Prostate gland (tissue), 2 donors: Measurements from ENCODE around the gene DEF6. TPM values are rescaled to one million over a fixed set of nuclear protein-coding genes. Genes with fewer than 3 reads are reported as not detected.

Source experiments
- DNase-seq: peaks from one replicate; pipeline ENCODE4 v3.0.0-alpha.2; 2019; ENCODE audit warnings: low spot score
- H3K27ac ChIP-seq, 2 donors: fragments of 200-600 bp; sonication (generic); 2 replicates each; pipeline ENCODE4 v1.5.1; 2017 to 2019
- H3K27me3 ChIP-seq: fragments of 200-600 bp; sonication (generic); replicated peaks from 2 replicates; pipeline ENCODE4 v1.5.1; 2019; ENCODE audit not compliant: insufficient read depth
- H3K36me3 ChIP-seq, 2 donors: fragments of 200-600 bp; sonication (generic); 1 replicate in 1 of 2; 2 replicates in 1 of 2; pipeline versions ENCODE4 v1.5.1 to v1.8.1; 2017 to 2019
- H3K4me1 ChIP-seq: fragments of 200-600 bp; sonication (generic); replicated peaks from 2 replicates; pipeline ENCODE4 v1.5.1; 2019
- H3K4me3 ChIP-seq, 2 donors: fragments of 200-600 bp; sonication (generic); 2 replicates each; pipeline ENCODE4 v1.5.1; 2017 to 2019
- H3K9me3 ChIP-seq: fragments of 200-600 bp; sonication (generic); 2 replicates; pipeline ENCODE4 v1.5.1; 2017
- POLR2A ChIP-seq: fragments of 450-650 bp; IDR thresholded peaks from one replicate; pipeline ENCODE4 v1.6.1; 2016; ENCODE audit warnings: antibody characterized with exemption, mild to moderate bottlenecking
- POLR2AphosphoS5 ChIP-seq: sonication (generic); formaldehyde crosslinking; IDR thresholded peaks from one replicate; pipeline ENCODE4 v1.6.1; 2017; ENCODE audit warnings: antibody characterized with exemption
- WGBS: methylation state at CpG from one replicate; pipeline ENCODE4 v1.1.5; 2018; 5-methylcytosine and 5-hydroxymethylcytosine counted together
- intact Hi-C: fragments of 100-400 bp; cut with DNase I; formaldehyde crosslinking; loops from one replicate; pipeline ENCODE4 v1.14.2; 2022
- total RNA-seq, 2 donors: library from RNA; depleted of rRNA; stranded (reverse); fragments of >200 nt; gene quantifications; one replicate each; pipeline ENCODE4 v1.1.0, GENCODE V29; 2016
- TF ChIP-seq, protein P1 (sequence below), 4 experiments: fragments of 200-600 bp in 2 of 4; fragments of 450-650 bp in 2 of 4; sonication (generic) in 2 of 4; IDR thresholded peaks; 1 replicate in 3 of 4; 2 replicates in 1 of 4; pipeline ENCODE4 v1.5.1; 2016 to 2019; ENCODE audit warnings: antibody characterized with exemption in 4 of 4, mild to moderate bottlenecking in 2 of 4, moderate library complexity in 2 of 4

The DEF6 gene
- total RNA-seq, 2 donors from 2014 or later: 20.2 to 33.4 TPM

DNA sequence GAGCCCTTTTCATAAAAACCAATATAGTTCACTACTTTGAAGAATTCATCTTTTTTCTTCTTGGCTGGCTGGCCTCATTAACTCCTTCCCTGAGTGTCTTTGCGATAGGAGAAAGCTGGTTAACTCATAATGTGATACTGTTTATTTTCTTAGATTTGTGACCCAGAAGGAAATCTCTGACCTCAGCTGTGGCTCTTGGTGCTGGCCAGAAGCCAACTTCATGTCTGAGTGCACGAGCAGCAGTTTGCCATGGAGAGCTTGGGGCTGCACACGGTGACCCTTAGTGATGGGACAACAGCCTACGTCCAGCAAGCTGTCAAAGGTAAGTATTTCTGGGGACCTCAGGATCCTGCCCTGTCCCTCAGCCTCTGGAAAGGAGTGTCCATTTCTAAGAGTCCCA is 16.7 kb upstream of the DEF6 start:
- TF ChIP-seq POLR2A (no peak), POLR2AphosphoS5 (no peak)
- TF ChIP-seq, protein P1, sequence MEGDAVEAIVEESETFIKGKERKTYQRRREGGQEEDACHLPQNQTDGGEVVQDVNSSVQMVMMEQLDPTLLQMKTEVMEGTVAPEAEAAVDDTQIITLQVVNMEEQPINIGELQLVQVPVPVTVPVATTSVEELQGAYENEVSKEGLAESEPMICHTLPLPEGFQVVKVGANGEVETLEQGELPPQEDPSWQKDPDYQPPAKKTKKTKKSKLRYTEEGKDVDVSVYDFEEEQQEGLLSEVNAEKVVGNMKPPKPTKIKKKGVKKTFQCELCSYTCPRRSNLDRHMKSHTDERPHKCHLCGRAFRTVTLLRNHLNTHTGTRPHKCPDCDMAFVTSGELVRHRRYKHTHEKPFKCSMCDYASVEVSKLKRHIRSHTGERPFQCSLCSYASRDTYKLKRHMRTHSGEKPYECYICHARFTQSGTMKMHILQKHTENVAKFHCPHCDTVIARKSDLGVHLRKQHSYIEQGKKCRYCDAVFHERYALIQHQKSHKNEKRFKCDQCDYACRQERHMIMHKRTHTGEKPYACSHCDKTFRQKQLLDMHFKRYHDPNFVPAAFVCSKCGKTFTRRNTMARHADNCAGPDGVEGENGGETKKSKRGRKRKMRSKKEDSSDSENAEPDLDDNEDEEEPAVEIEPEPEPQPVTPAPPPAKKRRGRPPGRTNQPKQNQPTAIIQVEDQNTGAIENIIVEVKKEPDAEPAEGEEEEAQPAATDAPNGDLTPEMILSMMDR (IDR thresholded peaks at IDR 0.05): no peak
- no peak for DNase-seq
- no peak overlapping the region for H3K4me3 ChIP-seq
- no peaks in the 10 kb centered on the region for H3K27me3 ChIP-seq
- H3K36me3 ChIP-seq: peaks cover 0 to 2% of the 10 kb centered on the region in 2 donors
- no peaks in the 10 kb centered on the region for H3K4me1 ChIP-seq
- 59% methylated on average over 4 of the region's 4 CpGs for WGBS
- H3K27ac ChIP-seq: no peak overlapping the region
- intact Hi-C loops: no loop called here
- H3K9me3 ChIP-seq: no peaks in the 10 kb centered on the region

- Histone ChIP-seq H3K4me1 (no peaks in the 10 kb centered on the region), H3K36me3 (peaks cover 0 to 7% of the 10 kb centered on the region in 2 donors), H3K27me3 (no peaks in the 10 kb centered on the region), H3K4me3 (no peak overlapping the region), H3K27ac (no peak overlapping the region), H3K9me3 (no peaks in the 10 kb centered on the region)
- intact Hi-C loops: no loop called here
- DNase-seq: no peak
- 96% methylated on average over 2 of the region's 2 CpGs for WGBS
- TF ChIP-seq POLR2AphosphoS5 (no peak), POLR2A (no peak)
- TF ChIP-seq, protein P1 (IDR thresholded peaks at IDR 0.05): no peak
These were observed 15.1 kb upstream of the DEF6 start for GRCh38 chr6:35282472-35282871.

DNA sequence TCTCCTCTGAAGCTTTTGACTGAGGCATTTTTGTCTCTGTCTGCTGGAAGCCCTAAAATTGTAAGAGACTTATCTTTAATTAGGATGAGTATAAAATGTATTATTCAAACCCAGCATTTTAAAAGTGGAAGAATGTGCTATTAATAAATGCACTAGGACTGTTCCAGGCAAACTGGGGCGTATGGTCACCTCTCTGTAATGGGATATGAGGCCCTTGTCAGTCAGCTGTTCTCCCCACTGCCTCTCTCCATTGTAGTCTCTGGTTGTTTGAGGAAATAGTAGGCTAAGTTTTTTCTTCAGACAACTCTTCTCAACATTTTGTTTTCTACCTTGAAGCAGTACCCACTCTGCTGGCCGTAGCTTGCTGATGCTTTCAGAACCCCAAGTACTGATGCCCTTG is 14.3 kb upstream of the DEF6 start:
- TF ChIP-seq POLR2AphosphoS5 (no peak), POLR2A (no peak)
- TF ChIP-seq, protein P1 (IDR thresholded peaks at IDR 0.05): no peak
- Histone ChIP-seq H3K9me3 (no peaks in the 10 kb centered on the region), H3K4me1 (no peaks in the 10 kb centered on the region), H3K36me3 (peaks cover 4 to 7% of the 10 kb centered on the region in 2 donors), H3K27me3 (no peaks in the 10 kb centered on the region), H3K4me3 (no peak overlapping the region), H3K27ac (no peak overlapping the region)
- DNase-seq: no peak
- intact Hi-C loops: no loop called here
- 93% methylated on average over 2 of the region's 2 CpGs for WGBS

- Histone ChIP-seq H3K27ac (no peak overlapping the region), H3K9me3 (no peaks in the 10 kb centered on the region), H3K27me3 (no peaks in the 10 kb centered on the region), H3K4me1 (no peaks in the 10 kb centered on the region), H3K4me3 (no peak overlapping the region), H3K36me3 (peaks cover 4 to 18% of the 10 kb centered on the region in 2 donors)
- DNase-seq: no peak
- intact Hi-C loops: no loop called here
- no peak for TF ChIP-seq POLR2AphosphoS5
- TF ChIP-seq POLR2A: no peak
- TF ChIP-seq, protein P1 (IDR thresholded peaks at IDR 0.05): no peak
- WGBS: 84% methylated on average over 12 of the region's 12 CpGs
These were observed 9.8 kb upstream of the DEF6 start for GRCh38 chr6:35287671-35288396.

DNA sequence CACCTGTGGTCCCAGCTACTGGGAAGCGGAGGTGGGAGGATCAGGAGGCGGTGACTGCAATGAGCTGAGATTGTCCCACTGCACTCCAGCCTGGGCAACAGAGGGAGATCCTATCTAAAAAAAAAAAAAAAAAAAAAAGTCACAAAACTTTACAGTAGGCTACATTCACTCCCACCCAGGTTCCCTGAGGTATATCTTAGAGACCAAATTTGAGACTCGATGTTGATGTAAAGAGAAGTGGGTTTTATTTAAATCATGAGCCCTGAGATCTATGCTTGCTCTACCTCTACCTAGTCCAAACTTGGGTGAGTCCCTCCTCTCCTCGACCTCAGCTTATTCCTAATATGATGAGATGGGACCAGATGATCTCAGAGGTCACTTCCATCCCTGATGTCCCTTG is 8.8 kb upstream of the DEF6 start:
- no peak for TF ChIP-seq POLR2AphosphoS5
- TF ChIP-seq, protein P1 (IDR thresholded peaks at IDR 0.05): no peak
- TF ChIP-seq POLR2A: no peak
- H3K27ac ChIP-seq: no peak overlapping the region

More for the DNA sequence above, 8.8 kb upstream of the DEF6 start:
- Histone ChIP-seq H3K36me3 (peaks cover 4 to 24% of the 10 kb centered on the region in 2 donors), H3K9me3 (no peaks in the 10 kb centered on the region), H3K27me3 (no peaks in the 10 kb centered on the region), H3K4me1 (no peaks in the 10 kb centered on the region), H3K4me3 (no peak overlapping the region)
- intact Hi-C loops: no loop called here
- DNase-seq: no peak
- WGBS: 72% methylated on average over 4 of the region's 4 CpGs
